ENCODE measurements around the gene LRCH4. TPM values are rescaled to one million over a fixed set of nuclear protein-coding genes. Genes with fewer than 3 reads are reported as not detected.
"Not testable (repeated sequence)": the region's sequence is repeated elsewhere in the genome, so short reads cannot be mapped to it uniquely, and the experiment has no call there.

LRCH4 gene
- total RNA-seq, 1 donor from 2014 or later: 76.6 TPM

- TF ChIP-seq CTCF (IDR thresholded peaks at IDR 0.05; ENCODE audit: unreplicated experiment): no peak
- H3K4me3 Mint-ChIP-seq (ENCODE audit: low read depth): no peak overlapping the region
- H3K9me3 Mint-ChIP-seq (ENCODE audit: low read depth): no peaks in the 10 kb centered on the region
- H3K27me3 Mint-ChIP-seq: no peaks in the 10 kb centered on the region
- H3K4me1 Mint-ChIP-seq (ENCODE audit: low read depth): peaks cover 5% of the 10 kb centered on the region
- H3K36me3 Mint-ChIP-seq (ENCODE audit: insufficient read depth): peaks cover 6% of the 10 kb centered on the region
- no peak for DNase-seq (ENCODE audit: low spot score, unreplicated experiment)
- H3K27ac Mint-ChIP-seq: no peak overlapping the region
Measured at GRCh38 chr7:100556541-100556940, 29.4 kb downstream of the LRCH4 start.

GRCh38 chr7:100555701-100556100 lies 30.2 kb downstream of the LRCH4 start:
- Mint-ChIP-seq H3K27me3 (no peaks in the 10 kb centered on the region), H3K4me3 (ENCODE audit: low read depth) (no peak overlapping the region), H3K27ac (no peak overlapping the region), H3K4me1 (ENCODE audit: low read depth) (peaks cover 5% of the 10 kb centered on the region), H3K9me3 (ENCODE audit: low read depth) (no peaks in the 10 kb centered on the region), H3K36me3 (ENCODE audit: insufficient read depth) (peaks cover 6% of the 10 kb centered on the region)
- no peak for TF ChIP-seq CTCF (IDR thresholded peaks at IDR 0.05; ENCODE audit: unreplicated experiment)
- no peak for DNase-seq (ENCODE audit: low spot score, unreplicated experiment)

- H3K27me3 Mint-ChIP-seq: no peaks in the 10 kb centered on the region
- no peak for DNase-seq (ENCODE audit: low spot score, unreplicated experiment)
- no peak for TF ChIP-seq CTCF (IDR thresholded peaks at IDR 0.05; ENCODE audit: unreplicated experiment)
- H3K9me3 Mint-ChIP-seq (ENCODE audit: low read depth): no peaks in the 10 kb centered on the region
- H3K4me1 Mint-ChIP-seq (ENCODE audit: low read depth): no peaks in the 10 kb centered on the region
- peaks cover 10% of the 10 kb centered on the region for H3K36me3 Mint-ChIP-seq (ENCODE audit: insufficient read depth)
- H3K4me3 Mint-ChIP-seq (ENCODE audit: low read depth): no peak overlapping the region
- no peak overlapping the region for H3K27ac Mint-ChIP-seq
Measured at GRCh38 chr7:100553032-100553431, 32.9 kb downstream of the LRCH4 start.

- DNase-seq (ENCODE audit: low spot score, unreplicated experiment): no peak
- Mint-ChIP-seq H3K27ac (no peak overlapping the region), H3K9me3 (ENCODE audit: low read depth) (no peaks in the 10 kb centered on the region), H3K4me3 (ENCODE audit: low read depth) (no peak overlapping the region), H3K36me3 (ENCODE audit: insufficient read depth) (peaks cover 10% of the 10 kb centered on the region), H3K27me3 (no peaks in the 10 kb centered on the region), H3K4me1 (ENCODE audit: low read depth) (peaks cover 4% of the 10 kb centered on the region)
- TF ChIP-seq CTCF (IDR thresholded peaks at IDR 0.05; ENCODE audit: unreplicated experiment): no peak
Measured at GRCh38 chr7:100552532-100552931, 33.4 kb downstream of the LRCH4 start.

GRCh38 chr7:100548446-100548845 lies 37.5 kb downstream of the LRCH4 start:
- H3K36me3 Mint-ChIP-seq (ENCODE audit: insufficient read depth); H3K4me3 Mint-ChIP-seq (ENCODE audit: low read depth); DNase-seq (ENCODE audit: low spot score, unreplicated experiment); H3K27me3 Mint-ChIP-seq; H3K27ac Mint-ChIP-seq; H3K9me3 Mint-ChIP-seq (ENCODE audit: low read depth): not testable (repeated sequence)
- peaks cover 36% of the 10 kb centered on the region for H3K4me1 Mint-ChIP-seq (ENCODE audit: low read depth)

GRCh38 chr7:100547872-100548271 lies 38.1 kb downstream of the LRCH4 start:
- Mint-ChIP-seq H3K4me1 (ENCODE audit: low read depth) (peaks cover 37% of the 10 kb centered on the region), H3K27me3 (no peaks in the 10 kb centered on the region), H3K4me3 (ENCODE audit: low read depth) (no peak overlapping the region), H3K36me3 (ENCODE audit: insufficient read depth) (peaks cover 6% of the 10 kb centered on the region), H3K27ac (peak overlapping the region; percentile 25), H3K9me3 (ENCODE audit: low read depth) (no peaks in the 10 kb centered on the region)
- no peak for DNase-seq (ENCODE audit: low spot score, unreplicated experiment)
- no peak for TF ChIP-seq CTCF (IDR thresholded peaks at IDR 0.05; ENCODE audit: unreplicated experiment)
